Small intestine (tissue), 7 donors: ENCODE measurements around the gene SLC9A3. TPM values are rescaled to one million over a fixed set of nuclear protein-coding genes. Genes with fewer than 3 reads are reported as not detected.
"Not testable (repeated sequence)": the region's sequence is repeated elsewhere in the genome, so short reads cannot be mapped to it uniquely, and the experiment has no call there.

Source experiments
- DNase-seq, 2 donors: peaks; one replicate each; pipeline versions ENCODE4 v3.0.0 to v3.0.0-alpha.2; 2013
- FAIRE-seq: peaks from 2 replicates; lab custom pipeline; 2012; peaks lifted over from hg19 to GRCh38; lab: Jason Lieb, UNC
- H3K27ac ChIP-seq, 3 donors: one replicate each; pipeline ENCODE4 v1.5.1; 2013; ENCODE audit warnings: low read length in 2 of 3, mild to moderate bottlenecking in 2 of 3, control low read depth in 1 of 3, inconsistent platforms in 1 of 3, low read depth in 1 of 3, moderate library complexity in 1 of 3
- H3K27me3 ChIP-seq, 3 donors: one replicate each; pipeline ENCODE4 v1.6.1; 2013; ENCODE audit warnings: low read length in 3 of 3, inconsistent platforms in 1 of 3; ENCODE audit not compliant: control insufficient read depth in 3 of 3, insufficient read depth in 3 of 3
- H3K36me3 ChIP-seq, 3 donors: one replicate each; pipeline ENCODE4 v1.6.1; 2013; ENCODE audit warnings: low read length in 3 of 3, inconsistent platforms in 1 of 3, low read depth in 1 of 3, mild to moderate bottlenecking in 1 of 3, moderate library complexity in 1 of 3; ENCODE audit not compliant: control insufficient read depth in 3 of 3, insufficient read depth in 2 of 3
- H3K4me1 ChIP-seq, 3 donors: one replicate each; pipeline ENCODE4 v1.6.1; 2013; ENCODE audit warnings: low read length in 2 of 3, inconsistent platforms in 1 of 3, low read depth in 1 of 3, mild to moderate bottlenecking in 1 of 3, moderate library complexity in 1 of 3; ENCODE audit not compliant: control insufficient read depth in 3 of 3, insufficient read depth in 2 of 3
- H3K4me3 ChIP-seq, 3 donors: one replicate each; pipeline ENCODE4 v1.5.1; 2013; ENCODE audit warnings: low read length in 3 of 3, control low read depth in 1 of 3, inconsistent platforms in 1 of 3, low read depth in 1 of 3, mild to moderate bottlenecking in 1 of 3, moderate library complexity in 1 of 3
- H3K9me3 ChIP-seq, 2 donors: one replicate each; pipeline ENCODE4 v1.6.1; 2013; ENCODE audit warnings: low read depth in 1 of 2, low read length in 1 of 2; ENCODE audit not compliant: control insufficient read depth in 2 of 2, insufficient read depth in 1 of 2
- WGBS, 3 donors: extraction: QIAGEN DNeasy Blood & Tissue Kit; methylation state at CpG; one replicate each; pipeline ENCODE4 v1.1.7; 2013; 5-methylcytosine and 5-hydroxymethylcytosine counted together
- polyA plus RNA-seq, 4 donors: library from polyadenylated mRNA; stranded (reverse) in 3 of 4; unstranded in 1 of 4; fragments of 200-250 nt in 3 of 4; fragments of 120-200 nt in 1 of 4; gene quantifications; one replicate each; pipeline versions ENCODE4 v1.2.1 to v1.2.3, GENCODE V29; 2013
- donor health status: healthy with polysubstance abuse.
- donor health status: control.
- donor health status: control.
- donor health status: Bipolar disorder and iron deficiency.
- donor health status: healthy.

SLC9A3 gene
- polyA plus RNA-seq, 4 donors: 24.1 to 178 (median 50.3) TPM

GRCh38 chr5:509611-510185 is 14.6 kb downstream of the SLC9A3 start:
- Histone ChIP-seq H3K27ac (no peak overlapping the region), H3K4me3 (no peak overlapping the region), H3K27me3 (no peaks in the 10 kb centered on the region), H3K36me3 (peaks cover 0 to 60% (median 4%) of the 10 kb centered on the region in 3 donors), H3K9me3 (peaks cover 0 to 9% of the 10 kb centered on the region in 2 donors), H3K4me1 (peaks cover 0 to 26% (median 0%) of the 10 kb centered on the region in 3 donors)
- WGBS, 3 donors: 70 to 79% (median 75%) methylated on average over 22 of the region's 22 CpGs
- no peak for FAIRE-seq
- no peak for DNase-seq

GRCh38 chr5:507986-508575 is 16.2 kb downstream of the SLC9A3 start:
- Histone ChIP-seq H3K36me3 (peaks cover 0 to 62% (median 4%) of the 10 kb centered on the region in 3 donors), H3K4me1 (peaks cover 0 to 14% (median 0%) of the 10 kb centered on the region in 3 donors)
- not testable (repeated sequence) for FAIRE-seq, DNase-seq, H3K4me3 ChIP-seq, H3K9me3 ChIP-seq, H3K27ac ChIP-seq, H3K27me3 ChIP-seq
- WGBS, 3 donors: 97 to 98% (median 97%) methylated on average over 42 of the region's 42 CpGs

- peaks cover 0 to 3% (median 0%) of the 10 kb centered on the region in 3 donors for H3K27me3 ChIP-seq
Measured at GRCh38 chr5:505951-506525, 18.2 kb downstream of the SLC9A3 start.

DNA sequence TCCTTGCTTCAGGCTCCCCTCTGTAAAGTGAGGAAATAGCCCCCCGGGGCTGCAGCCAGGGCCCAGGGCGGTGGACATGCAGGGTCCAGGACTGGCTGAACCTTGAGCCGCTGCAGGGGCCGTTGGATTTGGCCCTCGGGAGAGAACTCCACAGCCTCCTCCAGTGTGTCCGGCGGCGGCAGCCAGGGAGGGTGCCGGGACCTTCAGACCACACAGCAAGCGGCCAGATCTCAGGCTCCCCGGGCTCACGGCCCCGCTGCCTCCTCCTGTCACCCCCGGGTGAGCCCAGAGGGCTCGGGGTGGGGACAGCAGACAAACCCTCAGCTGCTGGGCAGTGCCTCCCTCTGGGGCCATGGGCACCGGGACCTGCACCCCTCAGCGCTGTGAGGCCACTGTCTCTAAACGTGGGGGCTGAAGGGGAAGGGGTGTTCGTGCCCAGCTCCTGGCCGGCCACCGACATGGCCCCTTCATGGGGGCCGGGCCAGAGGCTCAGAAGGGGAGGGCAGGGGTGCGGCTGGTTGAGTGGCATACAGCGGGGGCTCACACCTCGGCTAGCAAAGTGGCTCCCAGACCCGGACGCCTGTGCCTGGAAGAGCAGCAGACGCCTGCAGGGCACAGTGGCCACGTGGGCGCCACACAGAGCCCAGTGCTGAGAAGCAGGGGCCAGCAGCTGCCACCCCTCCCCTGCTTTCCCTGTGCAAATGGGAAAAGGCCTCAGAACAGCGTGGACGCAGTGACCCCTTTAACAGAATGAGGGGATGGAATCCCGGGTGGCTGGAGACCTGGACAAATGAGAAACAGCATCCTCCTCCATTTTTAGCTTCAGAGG is 19.7 kb downstream of the SLC9A3 start:
- Histone ChIP-seq H3K27ac (peak overlapping the region in 1 of 3 donors; percentile 4), H3K36me3 (peaks cover 0 to 65% (median 2%) of the 10 kb centered on the region in 3 donors), H3K9me3 (peaks cover 0 to 18% of the 10 kb centered on the region in 2 donors), H3K4me3 (no peak overlapping the region), H3K27me3 (peaks cover 0 to 3% (median 0%) of the 10 kb centered on the region in 3 donors), H3K4me1 (peaks cover 0 to 36% (median 0%) of the 10 kb centered on the region in 3 donors)
- FAIRE-seq (no peak), DNase-seq (no peak)
- 76 to 84% (median 79%) methylated on average over 30 to 33 of the region's 33 CpGs for WGBS, 3 donors

More at GRCh38 chr5:505951-506525, 18.2 kb downstream of the SLC9A3 start:
- Histone ChIP-seq H3K4me3 (peak overlapping the region in 2 of 3 donors; percentile 5 to 14), H3K27ac (peak overlapping the region; percentile 70 to 85 (median 82)), H3K36me3 (peaks cover 0 to 68% (median 2%) of the 10 kb centered on the region in 3 donors), H3K9me3 (peaks cover 0 to 18% of the 10 kb centered on the region in 2 donors), H3K4me1 (peaks cover 0 to 21% (median 0%) of the 10 kb centered on the region in 3 donors)
- WGBS, 3 donors: 27 to 51% (median 36%) methylated on average over 29 to 30 of the region's 30 CpGs
- DNase-seq (peak; percentile 93 to 95), FAIRE-seq (no peak)

GRCh38 chr5:502325-503079 is 21.7 kb downstream of the SLC9A3 start:
- Histone ChIP-seq H3K27ac (no peak overlapping the region), H3K4me3 (no peak overlapping the region), H3K9me3 (peaks cover 0 to 14% of the 10 kb centered on the region in 2 donors), H3K4me1 (peaks cover 0 to 53% (median 4%) of the 10 kb centered on the region in 3 donors), H3K27me3 (peaks cover 0 to 3% (median 0%) of the 10 kb centered on the region in 3 donors), H3K36me3 (peaks cover 0 to 68% (median 2%) of the 10 kb centered on the region in 3 donors)
- WGBS, 3 donors: 81 to 86% (median 85%) methylated on average over 36 of the region's 36 CpGs
- no peak for FAIRE-seq
- DNase-seq: no peak

GRCh38 chr5:501831-502184 is 22.4 kb downstream of the SLC9A3 start:
- H3K27ac ChIP-seq: no peak overlapping the region
- DNase-seq (no peak), FAIRE-seq (no peak)
- 44 to 82% (median 65%) methylated on average over 22 to 23 of the region's 23 CpGs for WGBS, 3 donors
- H3K36me3 ChIP-seq: peaks cover 0 to 73% (median 2%) of the 10 kb centered on the region in 3 donors
- H3K9me3 ChIP-seq: peaks cover 0 to 11% of the 10 kb centered on the region in 2 donors
- peaks cover 2 to 58% (median 4%) of the 10 kb centered on the region in 3 donors for H3K4me1 ChIP-seq
- peaks cover 0 to 3% (median 0%) of the 10 kb centered on the region in 3 donors for H3K27me3 ChIP-seq
- H3K4me3 ChIP-seq: no peak overlapping the region

DNA sequence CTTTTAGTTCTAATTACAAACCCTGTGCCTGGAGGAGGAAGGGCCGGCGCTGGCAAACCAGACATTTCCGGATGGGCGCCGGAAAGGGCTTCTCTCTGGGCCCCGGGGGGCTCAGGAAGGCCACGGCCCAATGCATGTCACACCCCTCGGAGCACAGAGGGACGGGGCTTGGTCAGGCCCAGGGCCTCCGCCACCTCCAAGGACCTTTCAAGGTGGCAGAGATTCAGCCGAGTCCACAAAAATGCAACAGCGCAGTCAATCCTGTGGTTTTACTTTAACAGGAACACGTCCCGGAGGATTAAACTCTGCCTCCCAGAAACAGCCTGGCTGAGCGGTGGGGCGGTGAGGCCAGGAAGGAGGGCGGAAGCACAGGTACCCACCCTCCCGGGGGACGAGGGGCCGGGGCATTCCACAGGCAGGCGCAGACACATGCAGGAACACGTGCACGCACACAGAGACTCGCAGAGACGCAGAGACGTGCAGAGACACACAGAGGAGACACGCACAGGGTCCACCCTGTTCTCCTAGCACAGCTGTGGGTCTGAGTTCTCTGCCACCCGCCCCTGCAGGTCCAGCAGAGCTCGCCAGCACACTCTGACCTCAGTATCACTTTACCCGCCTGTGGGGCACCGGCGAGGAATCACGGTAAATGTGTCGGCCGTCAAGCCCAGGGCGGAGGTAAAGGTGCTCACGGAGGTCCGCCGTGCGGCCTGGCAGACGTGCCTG is 23.0 kb downstream of the SLC9A3 start:
- Histone ChIP-seq H3K36me3 (peaks cover 0 to 75% (median 2%) of the 10 kb centered on the region in 3 donors), H3K9me3 (peaks cover 0 to 9% of the 10 kb centered on the region in 2 donors), H3K4me1 (peaks cover 2 to 53% (median 4%) of the 10 kb centered on the region in 3 donors), H3K27me3 (peaks cover 0 to 3% (median 1%) of the 10 kb centered on the region in 3 donors), H3K27ac (peak overlapping the region in 2 of 3 donors; percentile 25 to 73), H3K4me3 (no peak overlapping the region)
- 80 to 86% (median 81%) methylated on average over 39 to 41 of the region's 41 CpGs for WGBS, 3 donors
- FAIRE-seq (no peak), DNase-seq (no peak)
